Measurements from ENCODE around the gene CHD6.

DNA sequence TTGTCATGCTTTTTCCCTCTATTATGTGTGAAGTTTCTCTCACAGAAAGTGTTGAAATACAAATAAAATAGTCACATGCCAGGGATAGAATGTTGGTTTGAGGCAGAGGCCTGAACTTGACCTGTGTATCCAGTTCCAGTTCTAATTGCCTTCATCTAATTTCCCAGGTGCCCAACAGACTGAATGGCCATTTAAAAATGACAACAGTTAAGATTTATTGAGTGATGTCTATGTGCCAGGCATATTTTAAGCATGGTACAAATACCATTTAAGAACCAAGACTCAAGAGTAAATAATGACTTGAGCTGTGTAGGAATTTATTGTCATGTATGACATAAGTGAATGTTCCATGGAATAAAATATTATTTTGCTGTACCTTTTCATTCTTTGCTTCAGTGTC, 163.9 kb downstream of the CHD6 start:
- TF ChIP-seq, protein P1, sequence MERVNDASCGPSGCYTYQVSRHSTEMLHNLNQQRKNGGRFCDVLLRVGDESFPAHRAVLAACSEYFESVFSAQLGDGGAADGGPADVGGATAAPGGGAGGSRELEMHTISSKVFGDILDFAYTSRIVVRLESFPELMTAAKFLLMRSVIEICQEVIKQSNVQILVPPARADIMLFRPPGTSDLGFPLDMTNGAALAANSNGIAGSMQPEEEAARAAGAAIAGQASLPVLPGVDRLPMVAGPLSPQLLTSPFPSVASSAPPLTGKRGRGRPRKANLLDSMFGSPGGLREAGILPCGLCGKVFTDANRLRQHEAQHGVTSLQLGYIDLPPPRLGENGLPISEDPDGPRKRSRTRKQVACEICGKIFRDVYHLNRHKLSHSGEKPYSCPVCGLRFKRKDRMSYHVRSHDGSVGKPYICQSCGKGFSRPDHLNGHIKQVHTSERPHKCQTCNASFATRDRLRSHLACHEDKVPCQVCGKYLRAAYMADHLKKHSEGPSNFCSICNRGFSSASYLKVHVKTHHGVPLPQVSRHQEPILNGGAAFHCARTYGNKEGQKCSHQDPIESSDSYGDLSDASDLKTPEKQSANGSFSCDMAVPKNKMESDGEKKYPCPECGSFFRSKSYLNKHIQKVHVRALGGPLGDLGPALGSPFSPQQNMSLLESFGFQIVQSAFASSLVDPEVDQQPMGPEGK (CRISPR knock-in tag; IDR thresholded peaks at IDR 0.05; ENCODE audit: borderline replicate concordance) = no peak
- TF ChIP-seq ZFP3 (CRISPR knock-in tag; IDR thresholded peaks at IDR 0.05) = no peak
- no peak for TF ChIP-seq RARB (CRISPR knock-in tag; IDR thresholded peaks at IDR 0.05)
- no peak for TF ChIP-seq BACH2 (CRISPR knock-in tag; IDR thresholded peaks at IDR 0.05; ENCODE audit: borderline replicate concordance)
- TF ChIP-seq SNAI2 (CRISPR knock-in tag; IDR thresholded peaks at IDR 0.05) = no peak
- TF ChIP-seq TCF4 (CRISPR knock-in tag; IDR thresholded peaks at IDR 0.05; ENCODE audit: borderline replicate concordance) = no peak
- TF ChIP-seq, protein P2, sequence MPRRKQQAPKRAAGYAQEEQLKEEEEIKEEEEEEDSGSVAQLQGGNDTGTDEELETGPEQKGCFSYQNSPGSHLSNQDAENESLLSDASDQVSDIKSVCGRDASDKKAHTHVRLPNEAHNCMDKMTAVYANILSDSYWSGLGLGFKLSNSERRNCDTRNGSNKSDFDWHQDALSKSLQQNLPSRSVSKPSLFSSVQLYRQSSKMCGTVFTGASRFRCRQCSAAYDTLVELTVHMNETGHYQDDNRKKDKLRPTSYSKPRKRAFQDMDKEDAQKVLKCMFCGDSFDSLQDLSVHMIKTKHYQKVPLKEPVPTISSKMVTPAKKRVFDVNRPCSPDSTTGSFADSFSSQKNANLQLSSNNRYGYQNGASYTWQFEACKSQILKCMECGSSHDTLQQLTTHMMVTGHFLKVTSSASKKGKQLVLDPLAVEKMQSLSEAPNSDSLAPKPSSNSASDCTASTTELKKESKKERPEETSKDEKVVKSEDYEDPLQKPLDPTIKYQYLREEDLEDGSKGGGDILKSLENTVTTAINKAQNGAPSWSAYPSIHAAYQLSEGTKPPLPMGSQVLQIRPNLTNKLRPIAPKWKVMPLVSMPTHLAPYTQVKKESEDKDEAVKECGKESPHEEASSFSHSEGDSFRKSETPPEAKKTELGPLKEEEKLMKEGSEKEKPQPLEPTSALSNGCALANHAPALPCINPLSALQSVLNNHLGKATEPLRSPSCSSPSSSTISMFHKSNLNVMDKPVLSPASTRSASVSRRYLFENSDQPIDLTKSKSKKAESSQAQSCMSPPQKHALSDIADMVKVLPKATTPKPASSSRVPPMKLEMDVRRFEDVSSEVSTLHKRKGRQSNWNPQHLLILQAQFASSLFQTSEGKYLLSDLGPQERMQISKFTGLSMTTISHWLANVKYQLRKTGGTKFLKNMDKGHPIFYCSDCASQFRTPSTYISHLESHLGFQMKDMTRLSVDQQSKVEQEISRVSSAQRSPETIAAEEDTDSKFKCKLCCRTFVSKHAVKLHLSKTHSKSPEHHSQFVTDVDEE (CRISPR knock-in tag; IDR thresholded peaks at IDR 0.05) = no peak
- TF ChIP-seq ZC3H10 (CRISPR knock-in tag; IDR thresholded peaks at IDR 0.05) = no peak
- TF ChIP-seq, protein P3, sequence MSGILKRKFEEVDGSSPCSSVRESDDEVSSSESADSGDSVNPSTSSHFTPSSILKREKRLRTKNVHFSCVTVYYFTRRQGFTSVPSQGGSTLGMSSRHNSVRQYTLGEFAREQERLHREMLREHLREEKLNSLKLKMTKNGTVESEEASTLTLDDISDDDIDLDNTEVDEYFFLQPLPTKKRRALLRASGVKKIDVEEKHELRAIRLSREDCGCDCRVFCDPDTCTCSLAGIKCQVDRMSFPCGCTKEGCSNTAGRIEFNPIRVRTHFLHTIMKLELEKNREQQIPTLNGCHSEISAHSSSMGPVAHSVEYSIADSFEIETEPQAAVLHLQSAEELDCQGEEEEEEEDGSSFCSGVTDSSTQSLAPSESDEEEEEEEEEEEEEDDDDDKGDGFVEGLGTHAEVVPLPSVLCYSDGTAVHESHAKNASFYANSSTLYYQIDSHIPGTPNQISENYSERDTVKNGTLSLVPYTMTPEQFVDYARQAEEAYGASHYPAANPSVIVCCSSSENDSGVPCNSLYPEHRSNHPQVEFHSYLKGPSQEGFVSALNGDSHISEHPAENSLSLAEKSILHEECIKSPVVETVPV (CRISPR knock-in tag; IDR thresholded peaks at IDR 0.05) = no peak
- TF ChIP-seq CSDC2 (CRISPR knock-in tag; IDR thresholded peaks at IDR 0.05) = no peak
- no peak for TF ChIP-seq ZNF8 (CRISPR knock-in tag; IDR thresholded peaks at IDR 0.05)
- no peak for TF ChIP-seq ESRRG (CRISPR knock-in tag; IDR thresholded peaks at IDR 0.05)
- TF ChIP-seq ZNF70 (CRISPR knock-in tag; IDR thresholded peaks at IDR 0.05) = no peak
